Measurements from ENCODE around the gene CLHC1.

CLHC1 gene

DNA sequence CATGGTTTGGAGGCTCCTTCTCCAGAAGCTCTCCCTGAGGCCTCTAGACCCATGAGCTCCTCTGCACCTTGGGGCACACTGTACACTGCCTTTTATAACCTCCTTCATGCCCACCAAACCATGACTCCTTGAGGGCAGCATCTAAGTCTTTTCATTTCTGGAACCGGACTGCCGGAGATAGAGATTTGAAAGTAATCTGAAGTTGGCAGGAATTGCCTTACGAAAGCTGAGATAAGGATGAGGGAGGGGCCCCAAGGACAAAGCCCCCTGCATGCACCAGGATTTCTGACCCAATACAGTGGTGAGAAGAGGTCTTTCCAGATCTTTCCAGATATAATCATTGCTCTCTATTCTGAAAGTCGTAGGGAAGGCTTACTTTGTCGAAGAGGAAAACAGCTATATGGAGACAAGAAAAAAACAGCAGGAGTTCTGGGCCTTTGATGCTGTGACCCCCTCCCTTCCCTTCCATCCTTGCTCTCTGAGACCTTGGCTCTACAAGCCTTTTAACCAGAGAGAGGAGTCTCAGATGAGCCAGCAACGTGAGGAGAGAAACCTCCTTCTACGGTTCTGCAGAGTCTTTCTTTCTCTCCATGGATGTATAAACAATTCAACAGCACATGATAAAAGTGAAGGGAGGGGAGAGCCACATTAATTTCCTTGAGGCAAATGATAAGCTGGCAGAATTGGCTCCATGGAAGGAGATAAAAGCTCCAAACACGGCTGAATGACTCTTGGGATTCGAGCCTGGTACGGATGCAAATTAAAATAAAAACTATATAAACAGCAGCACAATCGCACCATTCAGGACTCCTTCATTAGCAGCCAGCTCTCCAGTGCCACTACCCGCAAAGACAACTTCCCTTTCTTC, 93.8 kb downstream of the CLHC1 start:
- no peak for DNase-seq (ENCODE audit: low read depth in 1 of 2, low spot score in 1 of 2)
- TF ChIP-seq GABPA (IDR thresholded peaks at IDR 0.05; ENCODE audit: low read depth) (no peak), POLR2AphosphoS5 (IDR thresholded peaks at IDR 0.05; ENCODE audit: low read depth) (no peak), SPI1 (IDR thresholded peaks at IDR 0.05; ENCODE audit: borderline replicate concordance, low read depth) (no peak)
- TF ChIP-seq, protein P1, sequence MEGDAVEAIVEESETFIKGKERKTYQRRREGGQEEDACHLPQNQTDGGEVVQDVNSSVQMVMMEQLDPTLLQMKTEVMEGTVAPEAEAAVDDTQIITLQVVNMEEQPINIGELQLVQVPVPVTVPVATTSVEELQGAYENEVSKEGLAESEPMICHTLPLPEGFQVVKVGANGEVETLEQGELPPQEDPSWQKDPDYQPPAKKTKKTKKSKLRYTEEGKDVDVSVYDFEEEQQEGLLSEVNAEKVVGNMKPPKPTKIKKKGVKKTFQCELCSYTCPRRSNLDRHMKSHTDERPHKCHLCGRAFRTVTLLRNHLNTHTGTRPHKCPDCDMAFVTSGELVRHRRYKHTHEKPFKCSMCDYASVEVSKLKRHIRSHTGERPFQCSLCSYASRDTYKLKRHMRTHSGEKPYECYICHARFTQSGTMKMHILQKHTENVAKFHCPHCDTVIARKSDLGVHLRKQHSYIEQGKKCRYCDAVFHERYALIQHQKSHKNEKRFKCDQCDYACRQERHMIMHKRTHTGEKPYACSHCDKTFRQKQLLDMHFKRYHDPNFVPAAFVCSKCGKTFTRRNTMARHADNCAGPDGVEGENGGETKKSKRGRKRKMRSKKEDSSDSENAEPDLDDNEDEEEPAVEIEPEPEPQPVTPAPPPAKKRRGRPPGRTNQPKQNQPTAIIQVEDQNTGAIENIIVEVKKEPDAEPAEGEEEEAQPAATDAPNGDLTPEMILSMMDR (IDR thresholded peaks at IDR 0.05; ENCODE audit: insufficient read depth, low read length), result no peak
- no peak overlapping the region for H3K27ac ChIP-seq (replicated peaks)

GRCh38 chr2:55137024-55137958, 94.8 kb downstream of the CLHC1 start:
- H3K4me3 ChIP-seq (replicated peaks; ENCODE audit: insufficient read depth, low read length), result no peak overlapping the region
- peak overlapping the region; percentile 7; the same call in 1 of the 2 replicates for H3K27ac ChIP-seq (replicated peaks)
- H3K27me3 ChIP-seq (ENCODE audit: insufficient read depth, poor library complexity, severe bottlenecking), result no peaks in the 10 kb centered on the region
- DNase-seq (ENCODE audit: low read depth in 1 of 2, low spot score in 1 of 2), result peak in 1 of 2 experiments; percentile 46
- TF ChIP-seq, protein P2, sequence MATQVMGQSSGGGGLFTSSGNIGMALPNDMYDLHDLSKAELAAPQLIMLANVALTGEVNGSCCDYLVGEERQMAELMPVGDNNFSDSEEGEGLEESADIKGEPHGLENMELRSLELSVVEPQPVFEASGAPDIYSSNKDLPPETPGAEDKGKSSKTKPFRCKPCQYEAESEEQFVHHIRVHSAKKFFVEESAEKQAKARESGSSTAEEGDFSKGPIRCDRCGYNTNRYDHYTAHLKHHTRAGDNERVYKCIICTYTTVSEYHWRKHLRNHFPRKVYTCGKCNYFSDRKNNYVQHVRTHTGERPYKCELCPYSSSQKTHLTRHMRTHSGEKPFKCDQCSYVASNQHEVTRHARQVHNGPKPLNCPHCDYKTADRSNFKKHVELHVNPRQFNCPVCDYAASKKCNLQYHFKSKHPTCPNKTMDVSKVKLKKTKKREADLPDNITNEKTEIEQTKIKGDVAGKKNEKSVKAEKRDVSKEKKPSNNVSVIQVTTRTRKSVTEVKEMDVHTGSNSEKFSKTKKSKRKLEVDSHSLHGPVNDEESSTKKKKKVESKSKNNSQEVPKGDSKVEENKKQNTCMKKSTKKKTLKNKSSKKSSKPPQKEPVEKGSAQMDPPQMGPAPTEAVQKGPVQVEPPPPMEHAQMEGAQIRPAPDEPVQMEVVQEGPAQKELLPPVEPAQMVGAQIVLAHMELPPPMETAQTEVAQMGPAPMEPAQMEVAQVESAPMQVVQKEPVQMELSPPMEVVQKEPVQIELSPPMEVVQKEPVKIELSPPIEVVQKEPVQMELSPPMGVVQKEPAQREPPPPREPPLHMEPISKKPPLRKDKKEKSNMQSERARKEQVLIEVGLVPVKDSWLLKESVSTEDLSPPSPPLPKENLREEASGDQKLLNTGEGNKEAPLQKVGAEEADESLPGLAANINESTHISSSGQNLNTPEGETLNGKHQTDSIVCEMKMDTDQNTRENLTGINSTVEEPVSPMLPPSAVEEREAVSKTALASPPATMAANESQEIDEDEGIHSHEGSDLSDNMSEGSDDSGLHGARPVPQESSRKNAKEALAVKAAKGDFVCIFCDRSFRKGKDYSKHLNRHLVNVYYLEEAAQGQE (IDR thresholded peaks at IDR 0.05; ENCODE audit: insufficient replicate concordance, low read depth), result no peak
- TF ChIP-seq SPI1 (IDR thresholded peaks at IDR 0.05; ENCODE audit: borderline replicate concordance, low read depth) (peak; percentile 84; the same call in 1 of the 2 replicates), GABPA (IDR thresholded peaks at IDR 0.05; ENCODE audit: low read depth) (no peak)

More for the DNA sequence above, 93.8 kb downstream of the CLHC1 start:
- Histone ChIP-seq H3K27me3 (ENCODE audit: insufficient read depth, poor library complexity, severe bottlenecking) (no peaks in the 10 kb centered on the region), H3K4me3 (replicated peaks; ENCODE audit: insufficient read depth, low read length) (no peak overlapping the region)

DNA sequence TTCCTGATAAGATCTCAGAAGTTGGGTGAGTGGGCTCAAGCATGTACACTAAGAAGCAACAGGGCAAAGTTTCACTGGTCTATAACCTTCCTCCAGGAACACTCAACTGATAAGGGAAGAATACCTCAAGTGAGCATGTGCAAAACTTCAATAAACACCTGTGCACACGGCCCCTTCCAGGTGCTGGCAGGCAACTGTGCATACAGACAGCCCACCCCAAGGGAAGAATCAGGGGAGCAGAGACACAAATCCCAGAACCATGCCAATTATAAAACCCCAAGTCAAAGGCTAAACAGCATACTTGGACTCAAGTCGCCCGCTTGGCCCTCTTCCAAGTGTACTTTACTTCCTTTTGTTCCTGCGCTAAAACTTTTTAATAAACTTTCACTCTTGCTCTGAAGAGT, 96.0 kb downstream of the CLHC1 start:
- no peaks in the 10 kb centered on the region for H3K27me3 ChIP-seq (ENCODE audit: insufficient read depth, poor library complexity, severe bottlenecking)
- H3K4me3 ChIP-seq (replicated peaks; ENCODE audit: insufficient read depth, low read length), result no peak overlapping the region
- no peak overlapping the region for H3K27ac ChIP-seq (replicated peaks)
- DNase-seq (ENCODE audit: low read depth in 1 of 2, low spot score in 1 of 2), result no peak
- no peak for TF ChIP-seq POLR2AphosphoS5 (IDR thresholded peaks at IDR 0.05; ENCODE audit: low read depth)
- no peak for TF ChIP-seq SPI1 (IDR thresholded peaks at IDR 0.05; ENCODE audit: borderline replicate concordance, low read depth)
- TF ChIP-seq, protein P1 (IDR thresholded peaks at IDR 0.05; ENCODE audit: insufficient read depth, low read length), result no peak
- TF ChIP-seq, protein P2 (IDR thresholded peaks at IDR 0.05; ENCODE audit: insufficient replicate concordance, low read depth), result no peak
- no peak for TF ChIP-seq GABPA (IDR thresholded peaks at IDR 0.05; ENCODE audit: low read depth)

DNA sequence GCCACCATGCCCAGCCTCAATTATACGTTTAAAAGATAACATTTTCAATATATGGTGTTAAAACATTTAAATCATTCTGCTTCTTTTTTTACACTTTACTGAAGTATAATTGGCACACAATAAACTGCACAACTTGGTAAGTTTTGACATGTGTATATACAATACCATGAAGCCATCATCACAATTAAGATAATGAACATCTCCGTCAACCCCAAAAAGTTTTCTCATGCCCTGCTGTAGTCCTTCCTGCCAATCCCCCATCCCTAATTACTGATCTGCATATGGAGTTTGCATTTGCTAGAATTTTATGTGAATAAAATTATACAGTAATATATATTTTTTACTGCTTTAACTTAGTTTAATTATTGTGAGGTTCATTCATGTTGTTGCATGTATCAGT, 96.6 kb downstream of the CLHC1 start:
- TF ChIP-seq, protein P1 (IDR thresholded peaks at IDR 0.05; ENCODE audit: insufficient read depth, low read length), result no peak
- TF ChIP-seq POLR2AphosphoS5 (IDR thresholded peaks at IDR 0.05; ENCODE audit: low read depth) (no peak), GABPA (IDR thresholded peaks at IDR 0.05; ENCODE audit: low read depth) (no peak), SPI1 (IDR thresholded peaks at IDR 0.05; ENCODE audit: borderline replicate concordance, low read depth) (no peak)
- TF ChIP-seq, protein P2 (IDR thresholded peaks at IDR 0.05; ENCODE audit: insufficient replicate concordance, low read depth), result no peak
- H3K27me3 ChIP-seq (ENCODE audit: insufficient read depth, poor library complexity, severe bottlenecking), result no peaks in the 10 kb centered on the region
- H3K27ac ChIP-seq (replicated peaks), result no peak overlapping the region
- H3K4me3 ChIP-seq (replicated peaks; ENCODE audit: insufficient read depth, low read length), result no peak overlapping the region
- no peak for DNase-seq (ENCODE audit: low read depth in 1 of 2, low spot score in 1 of 2)

All from HL-60 (cell line).